Ascending aorta (tissue), 2 donors: ENCODE data around the gene CYP46A1. TPM values are rescaled to one million over a fixed set of nuclear protein-coding genes. Genes with fewer than 3 reads are reported as not detected.

Experiments
- DNase-seq, 2 donors: peaks; one replicate each; pipeline ENCODE4 v3.0.0-alpha.2; 2019; ENCODE audit warnings: low spot score in 2 of 2
- H3K27ac ChIP-seq, 2 donors: fragments of 200-600 bp; sonication (generic); one replicate each; pipeline ENCODE4 v1.5.1; 2016 to 2017; ENCODE audit warnings: mild to moderate bottlenecking in 1 of 2
- H3K27me3 ChIP-seq: fragments of 200-600 bp; sonication (generic); one replicate; pipeline ENCODE4 v1.5.1; 2017
- H3K36me3 ChIP-seq, 2 donors: fragments of 200-600 bp; sonication (generic); one replicate each; pipeline ENCODE4 v1.5.1; 2016
- H3K4me1 ChIP-seq, 2 donors: fragments of 200-600 bp; sonication (generic); one replicate each; pipeline ENCODE4 v1.5.1; 2016 to 2017; ENCODE audit warnings: mild to moderate bottlenecking in 1 of 2
- H3K4me3 ChIP-seq, 2 donors: fragments of 200-600 bp; sonication (generic); one replicate each; pipeline ENCODE4 v1.5.1; 2016 to 2017; ENCODE audit warnings: mild to moderate bottlenecking in 1 of 2
- H3K9me3 ChIP-seq, 2 donors: fragments of 200-600 bp; sonication (generic); one replicate each; pipeline ENCODE4 v1.5.1; 2016
- intact Hi-C: fragments of 100-400 bp; cut with DNase I; formaldehyde crosslinking; loops from one replicate; pipeline ENCODE4 v1.15.1; 2023
- total RNA-seq: library from RNA; depleted of rRNA; stranded (reverse); fragments of >200 nt; gene quantifications from one replicate; pipeline ENCODE4 v1.1.0, GENCODE V29; 2016
- TF ChIP-seq, protein P1 (sequence below), 3 experiments: fragments of 200-600 bp in 2 of 3; fragments of 450-650 bp in 1 of 3; sonication (generic) in 2 of 3; IDR thresholded peaks; one replicate each; pipeline ENCODE4 v1.5.1; 2016 to 2019; ENCODE audit warnings: antibody characterized with exemption in 3 of 3, mild to moderate bottlenecking in 1 of 3, moderate library complexity in 1 of 3

Gene CYP46A1
- total RNA-seq, 1 donor from 2014 or later = not detected

DNA sequence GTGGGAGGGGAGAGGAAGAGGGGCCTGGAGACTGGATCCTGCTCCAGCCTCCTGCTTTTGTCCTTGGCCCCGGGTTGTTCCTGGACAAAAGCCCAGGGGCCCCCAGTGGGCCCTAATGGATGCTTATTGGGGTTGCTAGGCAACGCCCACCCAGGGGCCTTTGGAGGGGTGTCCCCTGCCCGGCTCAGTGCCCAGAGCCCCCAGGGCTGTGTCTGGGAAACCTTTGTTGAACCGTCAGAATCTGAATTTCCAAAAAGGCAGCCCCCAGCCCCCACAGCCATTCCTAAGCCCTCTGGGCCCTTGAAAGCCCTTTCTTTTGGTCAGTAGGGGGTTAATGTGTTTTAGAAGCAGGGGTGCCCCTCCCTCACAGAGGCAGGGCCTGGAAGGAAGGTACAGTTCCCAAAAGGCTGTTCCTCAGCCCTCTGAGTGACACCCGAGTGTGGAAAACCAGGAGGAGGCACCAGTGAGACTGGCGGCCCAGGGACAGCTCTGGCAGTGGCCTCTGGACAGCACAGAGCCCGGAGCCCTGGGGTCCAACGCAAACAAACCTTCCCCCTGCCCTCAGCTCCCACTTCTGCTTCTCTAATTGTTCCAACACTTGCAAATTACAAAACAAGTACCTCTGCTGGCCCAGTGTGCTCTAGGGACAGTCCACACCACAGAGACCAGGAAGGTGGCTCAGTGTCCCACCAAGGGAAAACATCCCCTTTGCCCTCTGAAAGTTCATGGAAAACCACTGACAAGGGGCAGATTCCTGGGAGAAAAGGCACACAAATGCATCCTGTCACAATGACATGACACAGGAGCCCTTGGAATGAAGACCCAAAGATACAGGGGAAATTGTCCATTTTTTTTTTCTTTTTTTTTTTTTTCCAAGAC is 19.8 kb upstream of the CYP46A1 start:
- no peaks in the 10 kb centered on the region for H3K9me3 ChIP-seq
- H3K4me1 ChIP-seq = no peaks in the 10 kb centered on the region
- DNase-seq = no peak
- no peaks in the 10 kb centered on the region for H3K27me3 ChIP-seq
- intact Hi-C loops = no loop called here
- no peak overlapping the region for H3K4me3 ChIP-seq
- no peaks in the 10 kb centered on the region for H3K36me3 ChIP-seq
- TF ChIP-seq, protein P1, sequence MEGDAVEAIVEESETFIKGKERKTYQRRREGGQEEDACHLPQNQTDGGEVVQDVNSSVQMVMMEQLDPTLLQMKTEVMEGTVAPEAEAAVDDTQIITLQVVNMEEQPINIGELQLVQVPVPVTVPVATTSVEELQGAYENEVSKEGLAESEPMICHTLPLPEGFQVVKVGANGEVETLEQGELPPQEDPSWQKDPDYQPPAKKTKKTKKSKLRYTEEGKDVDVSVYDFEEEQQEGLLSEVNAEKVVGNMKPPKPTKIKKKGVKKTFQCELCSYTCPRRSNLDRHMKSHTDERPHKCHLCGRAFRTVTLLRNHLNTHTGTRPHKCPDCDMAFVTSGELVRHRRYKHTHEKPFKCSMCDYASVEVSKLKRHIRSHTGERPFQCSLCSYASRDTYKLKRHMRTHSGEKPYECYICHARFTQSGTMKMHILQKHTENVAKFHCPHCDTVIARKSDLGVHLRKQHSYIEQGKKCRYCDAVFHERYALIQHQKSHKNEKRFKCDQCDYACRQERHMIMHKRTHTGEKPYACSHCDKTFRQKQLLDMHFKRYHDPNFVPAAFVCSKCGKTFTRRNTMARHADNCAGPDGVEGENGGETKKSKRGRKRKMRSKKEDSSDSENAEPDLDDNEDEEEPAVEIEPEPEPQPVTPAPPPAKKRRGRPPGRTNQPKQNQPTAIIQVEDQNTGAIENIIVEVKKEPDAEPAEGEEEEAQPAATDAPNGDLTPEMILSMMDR (IDR thresholded peaks at IDR 0.05) = no peak
- H3K27ac ChIP-seq = no peak overlapping the region

DNA sequence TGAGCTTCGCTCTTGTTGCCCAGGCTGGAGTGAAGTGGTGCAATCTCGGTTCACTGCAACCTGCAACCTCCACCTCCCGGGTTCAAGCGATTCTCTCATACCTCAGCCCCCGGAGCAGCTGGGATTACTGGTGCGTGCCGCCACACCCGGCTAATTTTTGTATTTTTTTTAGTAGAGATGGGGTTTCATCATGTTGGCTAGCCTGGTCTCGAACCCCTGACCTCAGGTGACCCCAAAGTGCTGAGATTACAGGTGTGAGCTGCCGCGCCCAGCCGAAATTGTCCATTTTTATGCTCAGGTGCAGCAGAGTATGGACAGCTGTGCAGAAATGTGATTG is 19.2 kb upstream of the CYP46A1 start:
- H3K4me3 ChIP-seq = no peak overlapping the region
- H3K27me3 ChIP-seq = no peaks in the 10 kb centered on the region
- no peak for DNase-seq
- TF ChIP-seq, protein P1 (IDR thresholded peaks at IDR 0.05) = no peak
- H3K4me1 ChIP-seq = no peaks in the 10 kb centered on the region
- intact Hi-C loops = no loop called here
- no peaks in the 10 kb centered on the region for H3K9me3 ChIP-seq
- H3K36me3 ChIP-seq = no peaks in the 10 kb centered on the region
- no peak overlapping the region for H3K27ac ChIP-seq

DNA sequence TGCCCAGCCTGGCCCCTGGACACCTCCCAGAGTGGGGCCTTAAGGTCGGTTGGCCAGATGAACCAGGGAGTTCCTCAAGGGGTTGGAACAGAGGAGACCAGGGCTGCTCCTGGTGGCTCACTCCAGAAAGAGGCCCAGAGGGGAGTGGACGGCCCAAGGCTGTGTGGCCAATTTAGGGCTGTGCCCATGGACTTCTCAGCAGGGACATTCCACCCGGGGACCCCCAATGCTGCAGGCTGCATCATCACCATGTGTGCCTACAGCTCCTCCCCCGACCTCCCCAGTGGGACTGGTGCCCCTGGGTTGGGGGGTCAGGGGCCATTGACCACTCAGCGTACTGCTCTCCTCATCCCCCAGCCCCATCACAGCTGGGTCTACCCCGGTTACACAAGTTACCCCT is 17.6 kb upstream of the CYP46A1 start:
- no peak for DNase-seq
- Histone ChIP-seq H3K36me3 (no peaks in the 10 kb centered on the region), H3K9me3 (no peaks in the 10 kb centered on the region), H3K27ac (no peak overlapping the region), H3K4me3 (no peak overlapping the region), H3K27me3 (no peaks in the 10 kb centered on the region), H3K4me1 (no peaks in the 10 kb centered on the region)
- intact Hi-C loops = no loop called here
- TF ChIP-seq, protein P1 (IDR thresholded peaks at IDR 0.05) = no peak

DNA sequence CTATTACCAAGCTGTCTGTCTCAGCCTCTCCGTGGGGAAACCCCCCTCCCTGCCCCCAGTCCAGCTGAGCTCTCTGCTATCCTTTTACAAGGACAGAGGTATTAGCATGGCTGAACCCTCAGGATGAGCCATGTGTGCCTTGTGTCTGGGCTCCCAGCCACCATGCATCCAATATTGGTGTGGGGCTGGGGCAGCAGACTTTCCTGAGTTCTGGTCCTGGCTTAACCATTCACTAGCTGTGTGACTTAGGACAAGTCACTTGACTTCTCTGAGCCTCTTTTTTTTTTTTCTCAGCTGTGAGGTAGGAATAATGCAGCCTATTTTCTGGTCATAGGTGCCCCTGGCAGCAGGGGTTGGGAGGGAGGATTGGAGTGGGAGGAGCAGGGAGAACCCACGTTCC is 17.1 kb upstream of the CYP46A1 start:
- Histone ChIP-seq H3K27me3 (no peaks in the 10 kb centered on the region), H3K36me3 (no peaks in the 10 kb centered on the region), H3K9me3 (no peaks in the 10 kb centered on the region), H3K4me3 (no peak overlapping the region), H3K4me1 (no peaks in the 10 kb centered on the region), H3K27ac (no peak overlapping the region)
- TF ChIP-seq, protein P1 (IDR thresholded peaks at IDR 0.05) = no peak
- intact Hi-C loops = no loop called here
- DNase-seq = no peak

DNA sequence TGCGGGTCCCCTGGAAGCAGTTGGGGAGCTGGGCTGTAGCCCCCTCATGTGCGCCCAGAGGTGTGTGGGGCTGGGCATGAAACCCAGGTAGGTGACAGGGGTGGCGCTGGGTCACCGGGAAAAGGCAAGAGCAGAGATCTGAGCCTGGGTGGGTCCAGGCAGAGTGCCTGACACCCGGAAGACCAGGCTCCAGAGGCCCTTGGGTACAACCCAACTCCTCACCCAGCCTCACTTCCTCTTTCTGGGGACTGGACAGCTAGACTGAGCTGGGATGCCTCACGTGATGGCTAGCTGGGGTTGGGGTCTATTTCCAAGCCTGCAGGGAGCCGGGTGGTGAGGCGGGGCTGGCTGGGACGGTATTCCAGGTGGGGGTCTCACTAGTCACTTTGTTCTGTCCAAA is 16.3 kb upstream of the CYP46A1 start:
- H3K36me3 ChIP-seq = no peaks in the 10 kb centered on the region
- no peak overlapping the region for H3K27ac ChIP-seq
- no peaks in the 10 kb centered on the region for H3K9me3 ChIP-seq
- intact Hi-C loops = no loop called here
- no peaks in the 10 kb centered on the region for H3K4me1 ChIP-seq
- DNase-seq = no peak
- no peaks in the 10 kb centered on the region for H3K27me3 ChIP-seq
- TF ChIP-seq, protein P1 (IDR thresholded peaks at IDR 0.05) = no peak
- H3K4me3 ChIP-seq = no peak overlapping the region
